HepG2 (cell line): ENCODE data around the gene COL18A1. TPM values are rescaled to one million over a fixed set of nuclear protein-coding genes. Genes with fewer than 3 reads are reported as not detected.

Experiments
- HHEX ChIP-seq: IDR thresholded peaks from 2 replicates; pipeline ENCODE4 v1.6.1; 2016; ENCODE audit warnings: control low read depth
- MIER2 ChIP-seq: IDR thresholded peaks from 2 replicates; pipeline ENCODE4 v1.6.1; 2016; ENCODE audit warnings: missing biosample characterization, missing genetic modification reagents
- ONECUT2 ChIP-seq: sonication (generic); formaldehyde crosslinking; IDR thresholded peaks from 2 replicates; pipeline ENCODE4 v1.4.0; 2020; ENCODE audit warnings: missing genetic modification reagents
- PHF21A ChIP-seq: sonication (generic); formaldehyde crosslinking; IDR thresholded peaks from 2 replicates; pipeline ENCODE4 v1.5.0; 2020; ENCODE audit warnings: mild to moderate bottlenecking, missing genetic modification reagents
- RELA ChIP-seq: sonication (generic); formaldehyde crosslinking; IDR thresholded peaks from 2 replicates; pipeline ENCODE4 v1.4.0; 2020; ENCODE audit warnings: missing genetic modification reagents
- ZBTB7A ChIP-seq: sonication (generic); formaldehyde crosslinking; IDR thresholded peaks from 2 replicates; pipeline ENCODE4 v1.8.0; 2022; ENCODE audit warnings: mild to moderate bottlenecking, missing genetic modification reagents
- ZFYVE20 ChIP-seq: sonication (generic); formaldehyde crosslinking; IDR thresholded peaks from 2 replicates; pipeline ENCODE4 v1.8.0; 2023; ENCODE audit warnings: low read depth, mild to moderate bottlenecking, moderate library complexity, missing genetic modification reagents, borderline replicate concordance
- ZKSCAN8 ChIP-seq: IDR thresholded peaks from 2 replicates; pipeline ENCODE4 v1.6.1; 2016; ENCODE audit warnings: borderline replicate concordance, missing genetic modification reagents, missing compliant biosample characterization
- ZNF292 ChIP-seq: sonication (generic); formaldehyde crosslinking; IDR thresholded peaks from 2 replicates; pipeline ENCODE4 v1.8.1; 2022; ENCODE audit warnings: mild to moderate bottlenecking, low read depth, missing genetic modification reagents, borderline replicate concordance
- polyA plus RNA-seq, 8 experiments: library from polyadenylated mRNA; depleted of rRNA in 3 of 8; stranded (reverse) in 7 of 8; unstranded in 1 of 8; fragments of >200 nt; fragmentation: Illumina TruSeq in 4 of 8; extraction: Trizol in 4 of 8; gene quantifications; 2 replicates each; pipeline versions ENCODE4 v1.2.1 to v1.2.3, GENCODE V29; 2011 to 2016; ENCODE audit warnings: low read depth in 4 of 8, missing spikeins in 1 of 8, mixed read lengths in 1 of 8; ENCODE audit not compliant: insufficient read depth in 1 of 8
- total RNA-seq, 5 experiments: library from RNA; depleted of rRNA; stranded (reverse); fragments of >200 nt; fragmentation: Illumina TruSeq; extraction: Trizol; gene quantifications; 2 replicates each; pipeline ENCODE4 v1.2.3, GENCODE V29; 2016; ENCODE audit warnings: low read depth in 1 of 5
- TF ChIP-seq, protein P1 (sequence below): sonication (generic); formaldehyde crosslinking; IDR thresholded peaks from 2 replicates; pipeline ENCODE4 v1.5.0; 2020; ENCODE audit warnings: missing genetic modification reagents
- TF ChIP-seq, protein P2 (sequence below): sonication (generic); formaldehyde crosslinking; IDR thresholded peaks from 2 replicates; pipeline ENCODE4 v1.8.1; 2022; ENCODE audit warnings: mild to moderate bottlenecking, missing genetic modification reagents

The COL18A1 gene
- total and polyA plus RNA-seq, 2 of the 13 experiments (the other 11 are each of a cell fraction or from before 2014, with no cell fraction given) = 79.0 to 102 TPM

DNA sequence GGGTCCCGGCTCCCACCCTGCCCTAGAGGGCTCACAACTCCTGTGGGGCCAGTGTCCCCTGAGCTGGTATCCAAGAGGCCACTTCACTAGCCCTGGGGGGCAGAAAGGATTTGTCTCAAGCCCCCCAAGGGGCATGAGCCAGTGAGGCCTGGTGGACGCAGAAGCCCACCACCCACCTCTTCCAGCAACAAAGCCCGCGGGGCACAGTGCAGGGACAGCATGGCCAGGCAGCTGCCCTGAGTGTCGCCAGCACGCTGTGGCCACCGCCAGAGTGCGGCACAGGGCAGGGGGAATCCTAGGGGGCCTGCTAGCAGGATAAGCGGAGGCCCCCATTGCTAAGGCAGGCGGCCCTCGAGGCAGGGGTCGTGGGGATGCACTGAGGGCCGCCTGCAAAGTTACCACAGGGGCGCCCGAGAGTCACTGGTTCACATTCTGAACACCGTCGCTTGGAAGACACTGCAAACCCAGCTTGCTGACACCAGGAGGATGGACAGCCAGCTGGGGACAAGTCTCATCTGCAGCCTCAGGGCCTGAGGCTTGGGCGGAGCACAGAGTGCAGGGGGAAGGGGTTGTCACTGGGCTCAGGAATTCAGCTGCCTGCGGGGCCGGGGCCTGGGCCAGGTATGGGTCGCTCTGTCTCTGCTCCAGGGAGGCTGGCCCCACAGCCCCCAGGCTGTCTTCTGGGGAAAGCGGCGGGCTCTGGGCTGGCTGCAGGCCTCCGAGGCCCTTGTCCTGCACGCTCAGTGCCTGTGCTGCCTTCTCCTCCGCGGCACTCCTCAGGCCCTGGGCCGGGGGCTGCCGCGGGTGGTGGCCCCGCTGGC, 110.5 kb downstream of the COL18A1 start (continued):
- TF ChIP-seq ZBTB7A (no peak), RELA (no peak), ONECUT2 (CRISPR knock-in tag) (no peak), ZFYVE20 (CRISPR knock-in tag) (no peak), HHEX (CRISPR knock-in tag) (no peak), ZNF292 (CRISPR knock-in tag) (no peak), PHF21A (no peak), ZKSCAN8 (CRISPR knock-in tag) (no peak), MIER2 (no peak)
- TF ChIP-seq, protein P1, sequence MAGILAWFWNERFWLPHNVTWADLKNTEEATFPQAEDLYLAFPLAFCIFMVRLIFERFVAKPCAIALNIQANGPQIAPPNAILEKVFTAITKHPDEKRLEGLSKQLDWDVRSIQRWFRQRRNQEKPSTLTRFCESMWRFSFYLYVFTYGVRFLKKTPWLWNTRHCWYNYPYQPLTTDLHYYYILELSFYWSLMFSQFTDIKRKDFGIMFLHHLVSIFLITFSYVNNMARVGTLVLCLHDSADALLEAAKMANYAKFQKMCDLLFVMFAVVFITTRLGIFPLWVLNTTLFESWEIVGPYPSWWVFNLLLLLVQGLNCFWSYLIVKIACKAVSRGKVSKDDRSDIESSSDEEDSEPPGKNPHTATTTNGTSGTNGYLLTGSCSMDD (CRISPR knock-in tag) = no peak
- TF ChIP-seq, protein P2, sequence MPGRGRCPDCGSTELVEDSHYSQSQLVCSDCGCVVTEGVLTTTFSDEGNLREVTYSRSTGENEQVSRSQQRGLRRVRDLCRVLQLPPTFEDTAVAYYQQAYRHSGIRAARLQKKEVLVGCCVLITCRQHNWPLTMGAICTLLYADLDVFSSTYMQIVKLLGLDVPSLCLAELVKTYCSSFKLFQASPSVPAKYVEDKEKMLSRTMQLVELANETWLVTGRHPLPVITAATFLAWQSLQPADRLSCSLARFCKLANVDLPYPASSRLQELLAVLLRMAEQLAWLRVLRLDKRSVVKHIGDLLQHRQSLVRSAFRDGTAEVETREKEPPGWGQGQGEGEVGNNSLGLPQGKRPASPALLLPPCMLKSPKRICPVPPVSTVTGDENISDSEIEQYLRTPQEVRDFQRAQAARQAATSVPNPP = no peak
- TF ChIP-seq, all 625 proteins: peak for 0
